Dermis blood vessel endothelial cell (primary cell): Measurements from ENCODE around the gene UNC119. TPM values are rescaled to one million over a fixed set of nuclear protein-coding genes. Genes with fewer than 3 reads are reported as not detected.

Experiments used
- DNase-seq: peaks from one replicate; pipeline ENCODE4 v3.0.0; 2010
- total RNA-seq: library from RNA; depleted of rRNA; stranded (reverse); fragments of >200 nt; gene quantifications from 2 replicates; pipeline ENCODE4 v1.2.3, GENCODE V29; 2014

The UNC119 gene
- total RNA-seq, 1 donor from 2014 or later: 32.0 TPM

- no peak for DNase-seq
Measured at GRCh38 chr17:28572259-28573039, 20.0 kb upstream of the UNC119 start.

- peak; percentile 94 for DNase-seq
Measured at GRCh38 chr17:28571361-28572122, 19.1 kb upstream of the UNC119 start, which contains the start of gene PIGS. Gene PIGS (minus strand): TSS chr17:28571524. CDS start chr17:28571496, 28 bp downstream.

- DNase-seq: peak; percentile 40
Measured at GRCh38 chr17:28570716-28571360, 18.4 kb upstream of the UNC119 start.

- DNase-seq: no peak
Measured at GRCh38 chr17:28569446-28569845, 17.0 kb upstream of the UNC119 start.

GRCh38 chr17:28567604-28568003 is 15.2 kb upstream of the UNC119 start:
- no peak for DNase-seq

- DNase-seq: peak; percentile 48
Measured at GRCh38 chr17:28563475-28563874, 11.1 kb upstream of the UNC119 start.

GRCh38 chr17:28555022-28555421 is 2.6 kb upstream of the UNC119 start:
- no peak for DNase-seq

GRCh38 chr17:28554565-28554964 is 2.1 kb upstream of the UNC119 start:
- DNase-seq: no peak

- DNase-seq: no peak
Measured at GRCh38 chr17:28553000-28553505, 629 bp upstream of the UNC119 start.

- DNase-seq: peak; percentile 35
Measured at GRCh38 chr17:28551421-28552175, 826 bp downstream of the UNC119 start.

- no peak for DNase-seq
Measured at GRCh38 chr17:28550858-28551257, 1.6 kb downstream of the UNC119 start.

- DNase-seq: no peak
Measured at GRCh38 chr17:28549236-28550132, 2.9 kb downstream of the UNC119 start.

GRCh38 chr17:28548417-28549130 is 3.9 kb downstream of the UNC119 start:
- DNase-seq: no peak

GRCh38 chr17:28547623-28548416 is 4.6 kb downstream of the UNC119 start:
- DNase-seq: peak; percentile 88

GRCh38 chr17:28547096-28547622 is 5.3 kb downstream of the UNC119 start:
- no peak for DNase-seq

GRCh38 chr17:28545787-28546415 is 6.5 kb downstream of the UNC119 start:
- DNase-seq: no peak

GRCh38 chr17:28545141-28545503 is 7.3 kb downstream of the UNC119 start:
- no peak for DNase-seq

- DNase-seq: no peak
Measured at GRCh38 chr17:28544402-28545140, 7.9 kb downstream of the UNC119 start.
